ENCODE results near the gene ISLR2. TPM values are rescaled to one million over a fixed set of nuclear protein-coding genes. Genes with fewer than 3 reads are reported as not detected.

The ISLR2 gene
- total and polyA plus RNA-seq, 12 donors, result 0.13 to 2.6 (median 0.48) TPM; not detected in 1

DNA sequence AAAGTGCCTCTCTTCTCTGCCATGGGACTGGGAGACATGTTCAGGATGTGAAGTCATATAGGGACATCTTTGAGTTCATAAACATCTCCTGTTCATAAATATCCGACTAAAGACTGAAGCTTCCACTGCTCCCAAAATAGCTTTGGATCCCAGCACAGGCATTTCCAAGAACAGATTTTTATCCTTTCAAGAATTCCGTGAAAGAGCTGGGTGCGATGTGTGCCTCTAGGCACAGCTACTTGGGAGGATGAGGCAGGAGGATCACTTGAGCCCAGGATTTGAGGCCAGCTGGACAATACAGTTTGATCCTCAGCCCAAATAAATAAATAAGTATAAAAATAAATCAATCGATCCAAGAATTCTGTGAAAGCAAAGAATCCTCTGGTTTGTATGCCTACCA, 6.7 kb upstream of the ISLR2 start:
- H3K9me3 ChIP-seq (replicated peaks in 1 of 3), result no peaks in the 10 kb centered on the region
- 68 to 81% (median 78%) methylated on average over 4 of the region's 4 CpGs for WGBS, 4 donors
- H3K4me3 ChIP-seq, result no peak overlapping the region
- H3K36me3 ChIP-seq (replicated peaks in 1 of 2), result no peaks in the 10 kb centered on the region
- no peak for DNase-seq
- peaks cover 22% of the 10 kb centered on the region for H3K27me3 ChIP-seq
- TF ChIP-seq CTCF (IDR thresholded peaks at IDR 0.05) (no peak), POLR2A (IDR thresholded peaks at IDR 0.05) (no peak)
- H3K27ac ChIP-seq, result no peak overlapping the region
- intact Hi-C loops (cut with DNase I), result loop anchor here in 1 of 2 donors (5.0 kb wide), 1 partner anchor 71 kb away; no protein-coding TSS in a partner anchor
- H3K4me1 ChIP-seq (replicated peaks in 1 of 2), result peaks cover 0 to 11% of the 10 kb centered on the region in 2 donors

DNA sequence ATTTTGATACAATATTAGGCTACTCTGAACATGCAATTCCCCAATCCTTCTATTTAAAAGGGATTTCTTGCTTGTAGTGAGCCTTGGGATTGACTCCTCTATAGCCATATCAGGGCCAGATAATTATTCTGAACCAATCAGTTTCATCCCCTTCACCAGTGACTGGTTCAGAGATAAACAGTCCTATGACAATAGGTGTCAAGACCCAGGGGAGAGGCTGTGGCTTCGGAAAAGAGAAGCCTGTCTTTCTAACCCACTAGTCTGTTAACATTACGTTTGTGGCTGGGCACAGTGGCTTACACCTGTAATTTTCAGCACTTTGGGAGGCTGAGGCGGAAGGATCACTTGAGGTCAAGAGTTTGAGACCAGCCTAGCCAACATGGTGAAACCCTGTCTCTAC, 6.2 kb upstream of the ISLR2 start:
- Histone ChIP-seq H3K36me3 (replicated peaks in 1 of 2) (no peaks in the 10 kb centered on the region), H3K4me1 (replicated peaks in 1 of 2) (peaks cover 0 to 11% of the 10 kb centered on the region in 2 donors), H3K27me3 (peaks cover 27% of the 10 kb centered on the region), H3K4me3 (no peak overlapping the region), H3K9me3 (replicated peaks in 1 of 3) (no peaks in the 10 kb centered on the region), H3K27ac (no peak overlapping the region)
- WGBS, 4 donors, result 61 to 86% (median 83%) methylated on average over 3 of the region's 3 CpGs
- TF ChIP-seq CTCF (IDR thresholded peaks at IDR 0.05), result no peak
- TF ChIP-seq POLR2A (IDR thresholded peaks at IDR 0.05), result no peak
- intact Hi-C loops (cut with DNase I), result loop anchor here in 1 of 2 donors (5.0 kb wide), 1 partner anchor 72 kb away; no protein-coding TSS in a partner anchor
- DNase-seq, result no peak

DNA sequence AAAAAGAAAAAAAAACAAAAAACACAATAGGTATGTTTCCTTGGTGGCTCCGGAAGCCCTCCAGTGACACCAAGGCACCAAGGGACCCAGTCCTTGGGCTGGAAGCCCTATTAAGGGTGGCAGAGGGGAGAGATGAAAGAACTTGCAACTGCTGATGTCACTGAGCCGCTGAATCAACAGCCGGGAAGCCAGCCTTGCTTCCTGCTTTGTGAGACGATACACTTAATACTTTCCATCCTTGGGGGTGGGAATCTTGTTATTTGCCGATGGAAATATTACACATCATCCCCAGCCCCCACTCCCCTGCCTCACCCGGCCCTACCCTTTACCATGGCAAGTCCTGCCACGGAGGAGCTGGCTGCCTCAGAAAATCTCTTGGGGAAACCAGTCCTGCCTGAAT, 5.6 kb upstream of the ISLR2 start:
- TF ChIP-seq POLR2A (IDR thresholded peaks at IDR 0.05), result no peak
- no peak for TF ChIP-seq CTCF (IDR thresholded peaks at IDR 0.05)
- intact Hi-C loops (cut with DNase I), result loop anchor here (5.0 kb wide), 3 partner anchors 72 to 198 kb away; no protein-coding TSS in a partner anchor

GRCh38 chr15:74127255-74127953, 3.0 kb upstream of the ISLR2 start:
- peak; percentile 82 to 94 (median 92) for DNase-seq
- no peaks in the 10 kb centered on the region for H3K36me3 ChIP-seq (replicated peaks in 1 of 2)
- 12 to 21% (median 15%) methylated on average over 27 to 44 of the region's 44 CpGs for WGBS, 4 donors
- TF ChIP-seq POLR2A (IDR thresholded peaks at IDR 0.05) (no peak), CTCF (IDR thresholded peaks at IDR 0.05) (peak; percentile 89 to 99 (median 98))
- no peak overlapping the region for H3K27ac ChIP-seq
- intact Hi-C loops (cut with DNase I), result loop anchor here (5.0 kb wide), 2 partner anchors 180 to 195 kb away; no protein-coding TSS in a partner anchor
- peaks cover 0 to 11% of the 10 kb centered on the region in 2 donors for H3K4me1 ChIP-seq (replicated peaks in 1 of 2)
- no peaks in the 10 kb centered on the region for H3K9me3 ChIP-seq (replicated peaks in 1 of 3)
- H3K27me3 ChIP-seq, result peaks cover 50% of the 10 kb centered on the region
- H3K4me3 ChIP-seq, result peak overlapping the region in 1 of 4 donors; percentile 45

More for the DNA sequence above, 5.6 kb upstream of the ISLR2 start:
- Histone ChIP-seq H3K27me3 (peaks cover 32% of the 10 kb centered on the region), H3K9me3 (replicated peaks in 1 of 3) (no peaks in the 10 kb centered on the region), H3K27ac (no peak overlapping the region), H3K4me3 (no peak overlapping the region), H3K36me3 (replicated peaks in 1 of 2) (no peaks in the 10 kb centered on the region), H3K4me1 (replicated peaks in 1 of 2) (peaks cover 0 to 11% of the 10 kb centered on the region in 2 donors)
- 59 to 70% (median 67%) methylated on average over 7 of the region's 7 CpGs for WGBS, 4 donors
- no peak for DNase-seq
